ENCODE data around the gene MAPK10. TPM values are rescaled to one million over a fixed set of nuclear protein-coding genes. Genes with fewer than 3 reads are reported as not detected.

The MAPK10 gene
- total RNA-seq, 1 donor from 2014 or later: 23.6 TPM

DNA sequence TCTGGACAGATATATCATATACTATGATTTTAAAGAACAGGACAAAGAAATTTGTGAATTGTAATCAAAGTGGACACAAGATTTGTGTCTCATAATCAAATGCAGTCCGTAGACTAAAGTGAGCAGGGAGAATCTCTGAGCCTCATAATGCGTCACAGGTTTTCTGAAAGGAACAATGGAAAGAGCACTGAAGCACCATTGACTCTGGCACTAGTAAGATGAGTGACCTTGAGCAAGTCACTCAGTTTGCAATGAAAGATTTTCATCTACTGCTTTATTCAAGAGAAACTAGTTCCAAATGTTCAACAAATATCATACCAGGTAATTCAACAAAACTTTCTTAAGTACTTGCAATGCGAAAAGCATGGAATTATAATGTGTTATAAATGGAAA is 315.3 kb downstream of the MAPK10 start:
- Histone ChIP-seq H3K27ac (no peak overlapping the region), H3K4me1 (no peaks in the 10 kb centered on the region), H3K36me3 (no peaks in the 10 kb centered on the region), H3K4me3 (no peak overlapping the region), H3K9me3 (no peaks in the 10 kb centered on the region), H3K27me3 (no peaks in the 10 kb centered on the region)
- no peak for ATAC-seq
- DNase-seq: no peak
- TF ChIP-seq, protein P1, sequence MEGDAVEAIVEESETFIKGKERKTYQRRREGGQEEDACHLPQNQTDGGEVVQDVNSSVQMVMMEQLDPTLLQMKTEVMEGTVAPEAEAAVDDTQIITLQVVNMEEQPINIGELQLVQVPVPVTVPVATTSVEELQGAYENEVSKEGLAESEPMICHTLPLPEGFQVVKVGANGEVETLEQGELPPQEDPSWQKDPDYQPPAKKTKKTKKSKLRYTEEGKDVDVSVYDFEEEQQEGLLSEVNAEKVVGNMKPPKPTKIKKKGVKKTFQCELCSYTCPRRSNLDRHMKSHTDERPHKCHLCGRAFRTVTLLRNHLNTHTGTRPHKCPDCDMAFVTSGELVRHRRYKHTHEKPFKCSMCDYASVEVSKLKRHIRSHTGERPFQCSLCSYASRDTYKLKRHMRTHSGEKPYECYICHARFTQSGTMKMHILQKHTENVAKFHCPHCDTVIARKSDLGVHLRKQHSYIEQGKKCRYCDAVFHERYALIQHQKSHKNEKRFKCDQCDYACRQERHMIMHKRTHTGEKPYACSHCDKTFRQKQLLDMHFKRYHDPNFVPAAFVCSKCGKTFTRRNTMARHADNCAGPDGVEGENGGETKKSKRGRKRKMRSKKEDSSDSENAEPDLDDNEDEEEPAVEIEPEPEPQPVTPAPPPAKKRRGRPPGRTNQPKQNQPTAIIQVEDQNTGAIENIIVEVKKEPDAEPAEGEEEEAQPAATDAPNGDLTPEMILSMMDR (IDR thresholded peaks at IDR 0.05): no peak
- intact Hi-C loops (cut with DNase I): no loop called here

DNA sequence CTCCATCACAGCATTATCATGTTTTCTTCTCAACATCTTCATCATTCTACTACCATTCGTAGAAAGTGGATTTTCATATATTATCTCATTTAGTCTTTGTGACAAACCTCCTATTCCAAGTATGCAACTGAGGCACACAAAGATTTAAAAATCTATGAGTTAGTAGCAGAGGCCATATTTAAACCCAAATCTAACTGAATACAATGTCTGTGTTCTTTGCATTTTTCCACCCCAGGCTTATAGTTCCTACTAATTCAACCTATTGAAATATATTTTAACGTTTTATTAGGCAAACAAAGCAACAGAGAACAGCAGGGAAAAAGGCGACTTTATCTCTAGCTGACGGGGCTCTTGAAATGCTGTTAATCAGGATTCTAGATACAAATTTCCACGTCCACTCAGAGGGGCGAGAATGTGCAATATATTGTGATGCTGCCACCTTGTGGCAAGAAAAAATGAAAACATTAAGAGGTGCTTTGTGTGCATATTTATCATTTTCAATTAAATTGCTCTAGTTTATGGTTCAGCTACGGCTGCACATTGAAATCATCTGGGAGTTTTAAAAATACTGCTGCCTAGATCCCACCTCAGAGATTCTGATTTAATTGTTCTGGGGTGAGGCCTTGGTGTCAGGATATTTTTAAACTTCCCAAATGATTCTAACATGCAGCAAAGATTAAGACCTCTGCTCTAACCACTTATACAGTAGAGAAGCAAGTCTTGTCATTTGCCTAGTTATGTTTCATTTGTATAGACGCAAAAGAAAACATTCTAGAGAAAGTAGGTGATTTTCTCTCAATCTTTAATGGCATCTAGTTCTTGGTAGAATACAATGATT is 315.9 kb downstream of the MAPK10 start:
- peak; percentile 80 for ATAC-seq
- DNase-seq: no peak
- Histone ChIP-seq H3K27ac (no peak overlapping the region), H3K4me1 (no peaks in the 10 kb centered on the region), H3K36me3 (no peaks in the 10 kb centered on the region), H3K4me3 (no peak overlapping the region), H3K9me3 (no peaks in the 10 kb centered on the region), H3K27me3 (no peaks in the 10 kb centered on the region)
- intact Hi-C loops (cut with DNase I): no loop called here
- TF ChIP-seq, protein P1 (IDR thresholded peaks at IDR 0.05): peak; percentile 75

DNA sequence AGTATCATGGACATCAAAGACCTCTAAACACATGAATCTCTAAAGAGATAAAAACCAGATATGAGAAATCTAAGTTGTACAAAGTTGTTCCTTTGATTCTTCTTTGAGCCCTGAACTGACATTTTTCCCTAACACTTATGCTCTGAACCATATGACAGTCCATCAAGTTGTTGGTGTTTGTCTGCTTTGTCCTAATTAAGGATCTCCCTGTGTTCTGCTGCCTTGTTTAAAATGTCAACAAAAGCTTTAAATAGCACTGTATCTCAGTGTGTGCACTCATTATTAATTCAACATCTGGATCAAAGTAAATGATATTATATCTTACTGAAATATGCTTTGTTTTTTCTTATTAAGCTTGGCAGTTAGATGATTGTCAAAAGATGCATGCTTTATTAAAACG is 321.8 kb downstream of the MAPK10 start:
- ATAC-seq (no peak), DNase-seq (no peak)
- Histone ChIP-seq H3K27ac (no peak overlapping the region), H3K36me3 (no peaks in the 10 kb centered on the region), H3K9me3 (no peaks in the 10 kb centered on the region), H3K4me1 (peaks cover 6% of the 10 kb centered on the region), H3K4me3 (no peak overlapping the region), H3K27me3 (no peaks in the 10 kb centered on the region)
- TF ChIP-seq, protein P1 (IDR thresholded peaks at IDR 0.05): no peak
- intact Hi-C loops (cut with DNase I): no loop called here

DNA sequence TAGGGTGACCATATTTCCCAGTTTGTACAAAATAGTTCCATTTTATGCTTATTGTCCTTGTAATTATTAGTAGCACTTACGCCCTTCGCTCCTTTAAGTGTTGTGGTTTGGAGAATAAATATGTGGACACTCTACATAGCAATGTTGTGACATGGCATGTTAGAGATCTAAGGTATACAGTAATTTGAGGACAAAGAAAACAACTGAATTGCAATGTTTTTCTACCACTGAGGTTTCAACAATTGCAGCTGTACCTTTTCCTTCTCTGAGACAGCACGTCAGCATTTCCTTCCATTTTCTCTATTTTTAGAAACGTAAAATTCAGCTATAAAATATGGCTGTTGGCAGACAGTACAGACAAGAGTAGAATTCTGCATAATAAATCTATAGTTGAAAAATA is 323.1 kb downstream of the MAPK10 start:
- no peaks in the 10 kb centered on the region for H3K27me3 ChIP-seq
- no peaks in the 10 kb centered on the region for H3K9me3 ChIP-seq
- no peaks in the 10 kb centered on the region for H3K36me3 ChIP-seq
- ATAC-seq (peak; percentile 57), DNase-seq (no peak)
- H3K4me3 ChIP-seq: no peak overlapping the region
- intact Hi-C loops (cut with DNase I): no loop called here
- TF ChIP-seq, protein P1 (IDR thresholded peaks at IDR 0.05): no peak
- no peak overlapping the region for H3K27ac ChIP-seq
- peaks cover 10% of the 10 kb centered on the region for H3K4me1 ChIP-seq

DNA sequence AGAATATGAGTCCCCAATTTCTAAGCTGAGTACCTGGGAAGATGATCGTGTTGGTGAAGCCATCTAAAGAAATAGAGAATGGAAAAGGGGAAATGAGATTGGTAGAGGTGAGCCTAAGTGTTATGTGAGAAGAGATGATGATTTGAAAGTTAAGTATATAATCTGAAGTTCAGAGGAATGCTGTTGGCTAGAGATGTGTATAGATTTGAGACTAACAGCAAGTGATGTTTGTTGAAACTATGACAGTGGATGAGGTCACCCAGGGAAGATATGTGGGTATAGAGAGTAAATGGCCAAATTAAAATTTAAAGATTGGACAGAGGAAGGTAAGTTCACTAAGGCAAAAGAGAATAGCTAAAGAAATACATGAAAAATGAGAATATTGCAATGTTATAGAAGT is 324.2 kb downstream of the MAPK10 start:
- no peaks in the 10 kb centered on the region for H3K36me3 ChIP-seq
- H3K4me3 ChIP-seq: no peak overlapping the region
- H3K27ac ChIP-seq: no peak overlapping the region
- no peak for DNase-seq
- no peak for ATAC-seq
- TF ChIP-seq, protein P1 (IDR thresholded peaks at IDR 0.05): no peak
- intact Hi-C loops (cut with DNase I): no loop called here
- no peaks in the 10 kb centered on the region for H3K9me3 ChIP-seq
- H3K4me1 ChIP-seq: peaks cover 10% of the 10 kb centered on the region
- H3K27me3 ChIP-seq: no peaks in the 10 kb centered on the region

Measured in upper lobe of right lung (tissue), 1 donor.